GM13977 (cell line): ENCODE measurements around the gene MUC2.

Source experiments
- DNase-seq: peaks from one replicate; pipeline ENCODE4 v3.0.0; 2012; ENCODE audit warnings: low spot score
- in situ Hi-C: fragments of 300-500 bp; cut with MboI; formaldehyde crosslinking; loops from one replicate; pipeline ENCODE4 v1.12.0; 2022; ENCODE audit warnings: low sequenced_read_pairs, low pct_unique_long_range_greater_than_20kb, mixed read lengths, inconsistent platforms; ENCODE audit not compliant: unreplicated experiment
- TF ChIP-seq, protein P1 (sequence below): IDR thresholded peaks from 2 replicates; pipeline ENCODE4 v1.5.1; 2012; ENCODE audit warnings: mild to moderate bottlenecking, control low read depth; ENCODE audit not compliant: insufficient read depth; ENCODE audit errors: extremely low read depth, missing control alignments

MUC2 gene

DNA sequence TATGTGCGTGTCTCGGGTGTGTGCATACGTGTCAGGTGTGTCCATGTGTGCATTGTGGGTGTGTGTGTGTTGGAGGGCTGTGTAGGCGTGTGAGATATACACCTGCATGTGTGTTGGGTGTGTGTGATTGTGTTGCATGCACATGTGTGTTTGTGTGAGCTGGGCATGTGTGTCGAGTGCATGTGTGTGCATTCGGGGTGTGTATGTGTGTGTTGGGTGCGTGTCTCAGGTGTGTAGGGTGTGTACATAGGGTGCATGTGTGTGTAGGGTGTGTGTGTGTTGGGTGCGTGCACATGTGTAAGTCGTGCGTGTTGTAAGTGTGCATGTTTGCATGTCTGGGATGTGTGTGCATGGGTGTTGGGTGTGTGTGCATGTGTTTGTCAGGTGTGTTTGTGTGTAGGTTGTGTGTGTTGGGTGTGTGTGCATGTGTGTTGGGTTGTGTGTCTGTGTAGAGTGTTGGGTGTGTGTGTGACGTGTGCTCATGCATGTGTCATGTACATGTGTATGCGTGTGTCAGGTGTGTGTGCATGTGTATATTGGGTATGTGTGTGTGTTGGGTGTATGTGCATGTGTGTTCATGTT lies 42.3 kb upstream of the MUC2 start:
- TF ChIP-seq, protein P1, sequence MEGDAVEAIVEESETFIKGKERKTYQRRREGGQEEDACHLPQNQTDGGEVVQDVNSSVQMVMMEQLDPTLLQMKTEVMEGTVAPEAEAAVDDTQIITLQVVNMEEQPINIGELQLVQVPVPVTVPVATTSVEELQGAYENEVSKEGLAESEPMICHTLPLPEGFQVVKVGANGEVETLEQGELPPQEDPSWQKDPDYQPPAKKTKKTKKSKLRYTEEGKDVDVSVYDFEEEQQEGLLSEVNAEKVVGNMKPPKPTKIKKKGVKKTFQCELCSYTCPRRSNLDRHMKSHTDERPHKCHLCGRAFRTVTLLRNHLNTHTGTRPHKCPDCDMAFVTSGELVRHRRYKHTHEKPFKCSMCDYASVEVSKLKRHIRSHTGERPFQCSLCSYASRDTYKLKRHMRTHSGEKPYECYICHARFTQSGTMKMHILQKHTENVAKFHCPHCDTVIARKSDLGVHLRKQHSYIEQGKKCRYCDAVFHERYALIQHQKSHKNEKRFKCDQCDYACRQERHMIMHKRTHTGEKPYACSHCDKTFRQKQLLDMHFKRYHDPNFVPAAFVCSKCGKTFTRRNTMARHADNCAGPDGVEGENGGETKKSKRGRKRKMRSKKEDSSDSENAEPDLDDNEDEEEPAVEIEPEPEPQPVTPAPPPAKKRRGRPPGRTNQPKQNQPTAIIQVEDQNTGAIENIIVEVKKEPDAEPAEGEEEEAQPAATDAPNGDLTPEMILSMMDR: no peak
- in situ Hi-C loops: no loop called here

GRCh38 chr11:1033016-1033798 lies 41.5 kb upstream of the MUC2 start:
- in situ Hi-C loops: no loop called here

More for the DNA sequence above, 42.3 kb upstream of the MUC2 start:
- DNase-seq: no peak

GRCh38 chr11:1034001-1034400 lies 40.7 kb upstream of the MUC2 start:
- DNase-seq: no peak
- TF ChIP-seq, protein P1: no peak
- in situ Hi-C loops: no loop called here

More at GRCh38 chr11:1033016-1033798, 41.5 kb upstream of the MUC2 start:
- TF ChIP-seq, protein P1: no peak
- no peak for DNase-seq

DNA sequence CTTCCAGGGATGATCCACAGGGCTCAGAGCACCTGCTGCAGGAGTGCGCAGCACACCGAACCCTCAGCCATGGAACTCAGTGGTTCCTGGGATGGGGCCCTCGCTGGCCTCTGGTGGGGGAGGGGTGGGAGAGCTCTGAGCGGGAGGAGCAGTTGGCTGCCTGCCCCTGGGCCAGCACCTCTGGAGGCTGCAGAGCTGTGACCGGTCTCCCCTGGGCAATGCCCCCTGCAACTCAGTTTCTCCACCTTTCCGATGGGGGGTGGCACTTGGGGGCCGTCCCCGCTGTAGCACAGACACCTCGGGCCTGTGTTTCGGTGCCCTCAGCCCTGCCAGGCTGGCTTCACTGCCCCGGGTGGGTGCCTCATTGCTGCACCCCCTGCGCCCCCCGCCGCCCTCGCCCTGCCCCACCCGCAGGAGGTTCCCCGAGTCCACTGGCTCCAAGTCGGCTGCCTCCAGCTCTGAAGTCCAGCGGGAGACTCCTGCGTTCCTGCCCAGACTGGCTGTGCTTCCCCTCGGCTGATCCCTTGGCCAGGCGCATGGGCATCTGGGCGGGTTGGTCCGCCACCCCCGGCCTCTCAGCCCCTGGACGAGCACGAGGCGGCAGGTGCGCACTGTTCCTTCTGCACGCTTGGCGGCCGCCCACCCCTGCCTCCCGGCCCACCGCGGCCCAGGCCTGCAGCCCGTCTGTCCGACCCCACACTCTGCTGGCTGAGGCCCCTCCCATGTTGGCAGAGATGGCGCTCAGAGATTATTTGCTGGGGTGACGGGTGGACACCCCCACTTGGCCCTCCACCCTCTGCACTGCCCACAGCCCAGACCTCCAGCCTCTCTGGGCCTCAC lies 40.0 kb upstream of the MUC2 start:
- no peak for DNase-seq
- in situ Hi-C loops: no loop called here
- TF ChIP-seq, protein P1: no peak

DNA sequence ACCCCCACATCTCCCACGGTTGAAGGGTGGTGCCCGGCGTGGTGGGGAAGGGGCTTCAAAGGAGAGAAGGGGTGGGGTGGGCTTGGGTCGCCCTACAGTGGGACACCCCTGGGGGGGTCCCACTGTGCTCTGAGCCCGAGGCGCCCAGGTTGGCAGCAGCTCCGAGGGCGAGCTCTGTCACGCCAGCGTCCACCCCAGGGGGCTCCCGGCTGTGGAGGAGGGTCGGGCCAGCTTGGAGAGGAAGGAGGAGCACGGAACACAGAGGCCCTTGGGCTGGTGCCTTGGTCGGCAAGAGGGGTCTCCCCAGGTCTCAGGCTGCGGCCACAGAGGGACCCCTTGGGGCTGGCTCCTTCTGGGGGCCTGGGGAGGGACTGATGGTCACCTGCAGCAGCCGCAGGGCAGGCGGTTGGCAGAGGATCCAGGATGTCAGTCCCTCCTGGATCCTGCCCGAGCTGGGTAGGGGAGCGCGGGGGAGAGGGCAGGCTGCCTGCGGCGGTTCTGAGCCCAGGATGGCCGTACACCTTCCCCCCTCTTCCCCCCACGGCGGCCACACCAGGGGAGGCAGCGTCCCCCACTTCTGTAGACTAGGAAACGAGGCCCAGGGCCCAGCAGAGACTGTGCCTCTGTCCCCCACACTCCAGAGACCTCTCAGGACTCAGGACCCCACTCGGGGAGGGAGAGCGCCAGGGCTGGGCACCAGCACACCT lies 38.9 kb upstream of the MUC2 start:
- TF ChIP-seq, protein P1: no peak
- no peak for DNase-seq
- in situ Hi-C loops: no loop called here
